Muscle layer of duodenum (tissue), 2 donors: ENCODE measurements around the gene MAN2A2.
A peak's percentile ranks its signal among the peaks of the same experiment; 100 is the strongest.
"Not testable (repeated sequence)": the region's sequence is repeated elsewhere in the genome, so short reads cannot be mapped to it uniquely, and the experiment has no call there.

ENCODE experiments used
- H3K27ac ChIP-seq: one replicate; pipeline ENCODE4 v1.7.0; 2013; ENCODE audit warnings: mild to moderate bottlenecking, low read length
- H3K27me3 ChIP-seq: one replicate; pipeline ENCODE4 v1.7.0; 2013; ENCODE audit warnings: low read depth, mild to moderate bottlenecking, control low read depth, low read length
- H3K36me3 ChIP-seq, 2 donors: one replicate each; pipeline ENCODE4 v1.7.0; 2013; ENCODE audit warnings: low read length in 2 of 2, control low read depth in 1 of 2, mild to moderate bottlenecking in 1 of 2; ENCODE audit not compliant: insufficient read depth in 2 of 2, control insufficient read depth in 1 of 2
- H3K4me1 ChIP-seq, 2 donors: one replicate each; pipeline ENCODE4 v1.7.0; 2013; ENCODE audit warnings: low read length in 2 of 2, mild to moderate bottlenecking in 2 of 2, control low read depth in 1 of 2, moderate library complexity in 1 of 2; ENCODE audit not compliant: insufficient read depth in 2 of 2, control insufficient read depth in 1 of 2
- H3K4me3 ChIP-seq, 2 donors: one replicate each; pipeline ENCODE4 v1.7.0; 2013; ENCODE audit warnings: low read length in 2 of 2, low read depth in 1 of 2, mild to moderate bottlenecking in 1 of 2
- H3K9me3 ChIP-seq, 2 donors: one replicate each; pipeline ENCODE4 v1.7.0; 2013; ENCODE audit warnings: low read length in 2 of 2, control low read depth in 1 of 2, mild to moderate bottlenecking in 1 of 2; ENCODE audit not compliant: control insufficient read depth in 1 of 2
- donor health status: healthy.

MAN2A2 gene

DNA sequence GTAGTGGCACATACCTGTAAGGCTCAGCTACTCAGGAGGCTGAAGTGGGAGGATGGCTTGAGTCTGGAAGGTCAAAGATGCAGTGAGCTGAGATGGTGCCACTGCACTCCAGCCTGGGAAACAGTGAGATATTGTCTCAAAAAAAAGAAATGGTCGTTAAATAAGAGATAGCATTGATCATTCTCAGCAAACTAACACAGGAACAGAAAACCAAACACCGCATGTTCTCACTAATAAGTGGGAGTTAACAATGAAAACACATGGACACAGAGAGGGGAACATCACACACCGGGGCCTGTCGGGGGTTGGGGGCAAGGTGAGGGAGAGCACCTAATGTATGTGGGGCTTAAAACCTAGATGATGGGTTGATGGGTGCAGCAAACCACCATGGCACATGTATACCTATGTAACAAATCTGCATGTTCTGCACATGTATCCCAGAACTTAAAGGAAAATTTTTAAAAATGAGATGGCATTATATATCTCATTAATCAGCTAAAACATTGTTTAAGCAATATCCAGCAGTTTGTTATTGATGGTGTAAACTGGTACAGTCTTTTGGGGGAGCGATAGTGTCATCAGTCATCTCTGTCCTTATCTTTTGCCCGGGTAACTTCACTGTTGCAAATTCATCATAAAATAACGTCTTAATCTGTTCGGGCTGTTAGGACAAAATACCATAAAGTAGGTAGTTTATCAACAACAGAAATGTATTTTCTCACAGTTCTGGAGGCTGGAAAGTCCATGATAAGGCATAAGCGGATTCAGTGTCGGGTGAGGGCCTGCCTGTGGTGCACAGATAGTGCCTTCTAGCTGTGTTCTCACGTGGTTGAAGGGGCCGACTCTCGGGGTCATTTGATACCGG is 1.7 kb upstream of the MAN2A2 start:
- Histone ChIP-seq H3K4me3 (peak overlapping the region; percentile 57 to 76), H3K36me3 (peaks cover 10 to 14% of the 10 kb centered on the region in 2 donors), H3K27ac (peak overlapping the region; percentile 95), H3K4me1 (peaks cover 7 to 14% of the 10 kb centered on the region in 2 donors), H3K27me3 (no peaks in the 10 kb centered on the region), H3K9me3 (no peaks in the 10 kb centered on the region)

DNA sequence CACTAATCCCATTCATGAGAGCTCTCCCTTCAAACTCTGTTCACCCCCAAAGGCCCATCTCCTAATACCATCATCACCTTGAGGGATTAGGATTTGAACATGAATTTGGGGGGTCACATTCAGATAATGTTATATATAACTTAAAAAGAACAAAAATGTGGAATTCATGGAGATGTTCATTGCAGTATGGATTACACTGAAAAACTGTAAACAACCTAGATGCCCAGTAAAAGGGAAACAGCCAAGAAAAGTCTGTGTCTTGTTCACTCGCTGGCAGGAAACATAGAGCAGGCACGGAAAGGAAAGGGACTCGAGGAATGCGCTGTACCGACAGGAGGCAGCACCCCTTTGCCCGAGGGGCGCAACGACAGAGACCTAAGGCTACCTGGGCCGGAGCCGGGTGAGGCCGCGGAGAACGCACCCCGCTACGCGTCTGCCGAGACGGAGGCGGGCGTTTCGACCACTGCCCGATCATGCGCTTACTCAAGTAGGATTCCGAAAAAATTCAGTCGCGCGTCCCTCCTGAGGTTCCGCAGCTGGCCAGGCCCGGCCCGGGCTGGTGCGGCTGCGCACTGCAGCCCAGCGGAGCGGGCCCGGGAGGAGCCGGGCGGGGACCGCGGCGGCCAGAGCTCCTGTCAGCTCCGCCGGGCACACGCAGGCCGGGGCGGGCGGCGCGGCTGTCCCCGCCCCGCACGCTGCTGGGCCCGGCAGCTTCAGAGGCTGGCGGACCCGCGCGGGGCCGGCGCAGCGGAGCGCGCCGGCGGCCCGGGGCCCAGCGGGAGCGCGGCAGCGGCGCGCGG is 862 bp upstream of the MAN2A2 start:
- Histone ChIP-seq H3K27me3 (no peaks in the 10 kb centered on the region), H3K27ac (peak overlapping the region; percentile 95), H3K4me3 (peak overlapping the region; percentile 57 to 76), H3K36me3 (peaks cover 16 to 23% of the 10 kb centered on the region in 2 donors), H3K9me3 (no peaks in the 10 kb centered on the region), H3K4me1 (peaks cover 7 to 14% of the 10 kb centered on the region in 2 donors)

DNA sequence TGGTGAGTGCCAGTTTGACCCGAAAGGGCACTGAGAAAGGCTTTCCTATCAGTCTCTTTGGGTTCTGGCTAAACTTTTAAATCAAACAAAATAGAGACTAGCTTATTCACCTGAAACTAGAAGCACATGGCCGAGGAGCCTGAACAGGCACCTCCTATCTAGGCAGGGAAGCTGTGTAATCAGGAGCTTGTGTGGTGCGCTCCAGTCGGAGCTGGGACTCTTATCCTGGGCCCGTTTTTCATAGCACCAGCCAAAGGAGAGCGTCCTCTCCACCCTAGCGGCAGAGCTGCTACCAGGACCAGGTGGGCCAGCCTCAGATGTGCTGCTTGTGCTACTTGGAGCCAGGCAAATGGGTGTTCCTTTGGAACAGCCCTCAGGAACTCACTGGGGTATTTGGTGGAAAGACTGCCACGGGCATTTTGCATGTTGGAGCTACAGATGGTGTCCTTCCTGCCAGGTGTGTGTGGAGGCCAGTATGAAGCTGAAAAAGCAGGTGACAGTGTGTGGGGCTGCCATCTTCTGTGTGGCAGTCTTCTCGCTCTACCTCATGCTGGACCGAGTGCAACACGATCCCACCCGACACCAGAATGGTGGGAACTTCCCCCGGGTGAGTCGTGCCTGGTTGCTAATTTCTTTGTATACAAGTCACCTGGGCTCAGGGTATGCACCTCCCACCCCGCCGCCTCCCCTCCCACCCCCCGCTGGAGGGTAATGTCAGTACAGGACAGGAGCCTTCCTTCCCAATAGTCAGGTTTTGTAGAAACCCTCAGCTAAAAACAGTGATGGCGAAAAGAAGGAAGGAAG is 833 bp downstream of the MAN2A2 start:
- peaks cover 11 to 14% of the 10 kb centered on the region in 2 donors for H3K4me1 ChIP-seq
- peak overlapping the region; percentile 80 for H3K27ac ChIP-seq
- H3K36me3 ChIP-seq = peaks cover 26 to 36% of the 10 kb centered on the region in 2 donors
- H3K9me3 ChIP-seq = no peaks in the 10 kb centered on the region
- no peaks in the 10 kb centered on the region for H3K27me3 ChIP-seq
- H3K4me3 ChIP-seq = peak overlapping the region; percentile 74 to 78

- Histone ChIP-seq H3K4me1 (peaks cover 11 to 14% of the 10 kb centered on the region in 2 donors), H3K27ac (no peak overlapping the region), H3K27me3 (no peaks in the 10 kb centered on the region), H3K9me3 (no peaks in the 10 kb centered on the region), H3K4me3 (no peak overlapping the region), H3K36me3 (peaks cover 26 to 44% of the 10 kb centered on the region in 2 donors)
Observed at GRCh38 chr15:90904746-90905145, 1.6 kb downstream of the MAN2A2 start.

DNA sequence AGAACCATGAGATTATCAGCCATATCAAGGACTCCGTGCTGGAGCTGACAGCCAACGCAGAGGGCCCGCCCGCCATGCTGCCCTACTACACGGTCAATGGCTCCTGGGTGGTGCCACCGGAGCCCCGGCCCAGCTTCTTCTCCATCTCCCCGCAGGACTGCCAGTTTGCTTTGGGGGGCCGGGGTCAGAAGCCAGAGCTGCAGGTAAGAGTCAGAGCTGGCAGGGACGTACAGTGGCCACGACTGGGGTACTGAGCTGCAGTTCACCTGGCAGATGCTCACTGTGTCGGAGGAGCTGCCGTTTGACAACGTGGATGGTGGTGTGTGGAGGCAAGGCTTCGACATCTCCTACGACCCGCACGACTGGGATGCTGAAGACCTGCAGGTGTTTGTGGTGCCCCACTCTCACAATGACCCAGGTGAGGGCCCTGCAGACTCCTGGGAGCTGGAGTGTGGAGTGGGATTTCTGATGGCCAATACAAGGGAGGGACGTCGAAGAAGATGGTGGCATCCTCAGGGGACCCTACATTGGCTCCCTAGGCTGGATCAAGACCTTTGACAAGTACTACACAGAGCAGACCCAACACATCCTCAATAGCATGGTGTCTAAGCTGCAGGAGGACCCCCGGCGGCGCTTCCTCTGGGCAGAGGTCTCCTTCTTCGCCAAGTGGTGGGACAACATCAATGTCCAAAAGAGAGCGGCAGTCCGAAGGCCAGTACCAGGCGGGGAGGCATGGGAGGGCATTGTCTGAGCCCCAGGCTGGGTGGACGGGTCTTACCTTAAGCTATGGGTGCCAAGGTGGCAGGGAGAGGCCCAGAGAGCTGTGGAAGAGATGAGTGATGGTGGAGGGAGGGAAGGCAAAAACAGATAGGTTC is 2.4 kb downstream of the MAN2A2 start:
- H3K27me3 ChIP-seq = no peaks in the 10 kb centered on the region
- peaks cover 11 to 14% of the 10 kb centered on the region in 2 donors for H3K4me1 ChIP-seq
- peaks cover 34 to 52% of the 10 kb centered on the region in 2 donors for H3K36me3 ChIP-seq
- H3K27ac ChIP-seq = no peak overlapping the region
- H3K9me3 ChIP-seq = no peaks in the 10 kb centered on the region
- no peak overlapping the region for H3K4me3 ChIP-seq

DNA sequence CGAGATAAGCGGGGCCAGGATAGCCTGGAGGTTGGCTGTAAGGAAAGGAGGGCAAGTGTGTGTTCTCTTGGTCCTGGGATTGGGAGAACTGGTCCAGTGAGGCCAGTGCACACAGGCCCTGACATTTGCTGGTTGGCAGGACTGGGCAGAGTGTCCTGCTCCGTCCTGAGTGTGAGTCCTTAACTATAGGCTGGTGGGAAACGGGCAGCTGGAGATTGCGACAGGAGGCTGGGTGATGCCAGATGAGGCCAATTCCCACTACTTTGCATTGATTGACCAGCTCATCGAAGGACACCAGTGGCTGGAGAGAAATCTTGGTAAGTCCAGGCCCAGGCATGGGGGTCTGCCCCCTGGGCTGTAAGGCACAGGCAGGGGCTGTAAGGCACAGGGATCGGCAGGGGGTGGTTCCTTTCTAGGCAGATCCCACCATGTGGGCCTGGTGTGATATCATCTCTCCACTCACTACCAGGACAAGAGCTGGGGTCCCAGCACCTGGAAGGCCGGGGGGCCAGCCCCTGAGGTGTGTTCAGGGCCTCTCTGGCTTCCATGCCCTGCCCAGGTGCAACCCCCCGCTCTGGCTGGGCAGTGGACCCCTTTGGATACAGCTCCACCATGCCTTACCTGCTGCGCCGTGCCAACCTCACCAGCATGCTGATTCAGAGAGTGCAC is 3.2 kb downstream of the MAN2A2 start:
- H3K4me1 ChIP-seq = peaks cover 11 to 14% of the 10 kb centered on the region in 2 donors

DNA sequence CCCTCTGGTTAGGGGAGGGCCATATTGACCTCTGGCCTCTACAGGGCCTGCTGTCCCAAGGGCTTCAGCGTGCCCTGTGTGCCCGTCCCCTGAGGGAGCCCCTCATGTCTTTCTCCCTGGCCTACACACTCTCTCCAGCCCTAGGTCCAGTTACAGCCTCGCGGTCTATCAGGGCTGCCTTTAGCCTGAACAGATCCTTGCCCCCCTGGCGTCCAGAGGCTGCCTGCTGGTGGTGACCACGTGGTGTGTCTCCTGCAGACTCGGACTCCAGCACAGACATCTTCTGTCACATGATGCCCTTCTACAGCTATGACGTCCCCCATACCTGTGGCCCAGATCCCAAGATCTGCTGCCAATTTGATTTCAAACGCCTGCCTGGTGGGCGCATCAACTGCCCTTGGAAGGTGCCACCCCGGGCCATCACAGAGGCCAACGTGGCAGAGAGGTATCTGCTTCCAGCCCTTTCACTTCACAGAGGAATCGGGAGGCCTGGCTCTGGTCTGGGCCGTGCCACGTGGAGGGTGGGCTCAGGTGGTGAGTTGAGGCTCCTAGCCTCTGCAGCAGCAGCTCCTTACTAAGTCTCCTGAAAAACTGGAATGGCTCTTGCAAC is 4.1 kb downstream of the MAN2A2 start:
- Histone ChIP-seq H3K4me1 (peaks cover 8 to 11% of the 10 kb centered on the region in 2 donors), H3K4me3 (no peak overlapping the region), H3K9me3 (no peaks in the 10 kb centered on the region), H3K36me3 (peaks cover 49 to 69% of the 10 kb centered on the region in 2 donors), H3K27ac (no peak overlapping the region), H3K27me3 (no peaks in the 10 kb centered on the region)

More for the DNA sequence above, 3.2 kb downstream of the MAN2A2 start:
- H3K27me3 ChIP-seq = no peaks in the 10 kb centered on the region
- H3K4me3 ChIP-seq = no peak overlapping the region
- H3K27ac ChIP-seq = no peak overlapping the region
- H3K36me3 ChIP-seq = peaks cover 41 to 60% of the 10 kb centered on the region in 2 donors
- H3K9me3 ChIP-seq = no peaks in the 10 kb centered on the region

GRCh38 chr15:90907838-90908507 is 4.9 kb downstream of the MAN2A2 start:
- H3K27me3 ChIP-seq = no peaks in the 10 kb centered on the region
- H3K36me3 ChIP-seq = peaks cover 57 to 77% of the 10 kb centered on the region in 2 donors
- H3K9me3 ChIP-seq = no peaks in the 10 kb centered on the region
- no peak overlapping the region for H3K27ac ChIP-seq
- H3K4me3 ChIP-seq = no peak overlapping the region
- H3K4me1 ChIP-seq = peaks cover 8 to 11% of the 10 kb centered on the region in 2 donors

GRCh38 chr15:90909449-90909848 is 6.3 kb downstream of the MAN2A2 start:
- not testable (repeated sequence) for H3K9me3 ChIP-seq, H3K27me3 ChIP-seq, H3K4me1 ChIP-seq, H3K27ac ChIP-seq, H3K4me3 ChIP-seq
- peaks cover 67 to 91% of the 10 kb centered on the region in 2 donors for H3K36me3 ChIP-seq
